MV-4-11 (cell line): ENCODE data around the gene SAMHD1.
A peak's percentile ranks its signal among the peaks of the same experiment; 100 is the strongest.
"Not testable (repeated sequence)": the region's sequence is repeated elsewhere in the genome, so short reads cannot be mapped to it uniquely, and the experiment has no call there.

Experiments
- DNase-seq: peaks from one replicate; lab custom pipeline; 2025; lab: John Stamatoyannopoulos, UW

The SAMHD1 gene

GRCh38 chr20:36916199-36916598 is 35.3 kb downstream of the SAMHD1 start:
- DNase-seq, result no peak

- no peak for DNase-seq
Observed at GRCh38 chr20:36908603-36909002, 42.9 kb downstream of the SAMHD1 start.

DNA sequence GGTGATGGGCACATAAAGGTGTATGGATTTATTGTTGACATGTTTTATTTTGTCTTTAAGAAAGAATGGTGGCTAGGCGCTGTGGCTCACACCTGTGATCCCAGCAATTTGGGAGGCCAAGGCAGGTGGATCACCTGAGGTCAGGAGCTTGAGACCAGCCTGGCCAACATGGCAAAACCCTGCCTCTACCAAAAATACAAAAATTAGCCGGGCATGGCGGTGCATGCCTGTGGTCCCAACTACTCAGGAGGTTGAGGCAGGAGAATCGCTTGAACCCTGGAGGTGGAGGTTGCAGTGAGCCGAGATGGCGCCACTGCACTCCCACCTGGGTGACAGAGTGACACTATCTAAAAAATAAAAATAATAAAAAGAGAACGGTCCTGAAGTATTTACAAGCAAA is 45.4 kb downstream of the SAMHD1 start:
- not testable (repeated sequence) for DNase-seq

GRCh38 chr20:36905566-36905965 is 45.9 kb downstream of the SAMHD1 start:
- DNase-seq, result not testable (repeated sequence)

DNA sequence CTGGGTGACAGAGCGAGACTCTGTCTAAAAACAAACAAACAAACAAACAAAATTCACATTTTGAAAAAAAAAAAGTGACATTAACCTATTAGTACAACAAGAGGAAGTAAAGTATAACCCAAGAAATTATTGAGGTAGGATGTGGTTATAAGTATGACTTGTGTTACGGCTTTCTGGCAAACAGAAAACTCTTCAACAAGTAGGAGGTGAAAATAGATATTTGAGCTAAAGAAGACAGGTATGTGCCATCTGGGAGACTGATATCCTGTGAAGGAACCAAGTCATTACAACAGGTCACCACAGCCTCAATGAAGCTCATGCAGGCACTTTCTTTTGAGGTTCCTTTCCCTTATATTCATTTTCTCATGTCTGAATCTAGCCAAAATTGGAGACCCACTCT is 46.8 kb downstream of the SAMHD1 start:
- no peak for DNase-seq

- DNase-seq, result no peak
Observed at GRCh38 chr20:36895036-36895435, 56.5 kb downstream of the SAMHD1 start.

DNA sequence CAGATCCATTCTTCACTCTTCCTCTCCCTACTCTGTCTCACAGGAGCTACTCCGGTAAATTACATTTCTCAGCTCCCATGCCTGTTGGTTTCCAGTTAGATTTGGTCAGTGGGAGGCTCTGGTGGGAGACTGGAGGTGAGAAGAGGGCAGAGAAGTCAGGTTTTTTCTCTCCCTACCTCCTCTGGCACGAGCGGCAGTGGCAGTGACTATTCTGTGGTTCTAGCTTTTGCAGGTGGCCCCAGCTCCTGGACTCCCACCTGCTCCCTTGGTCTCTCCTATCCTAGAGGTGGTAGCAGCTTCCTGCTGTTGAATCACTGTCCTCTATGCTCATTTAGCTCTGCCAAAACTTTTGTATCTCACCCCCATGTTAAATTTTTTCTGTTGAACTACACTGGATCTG is 57.7 kb downstream of the SAMHD1 start:
- no peak for DNase-seq

DNA sequence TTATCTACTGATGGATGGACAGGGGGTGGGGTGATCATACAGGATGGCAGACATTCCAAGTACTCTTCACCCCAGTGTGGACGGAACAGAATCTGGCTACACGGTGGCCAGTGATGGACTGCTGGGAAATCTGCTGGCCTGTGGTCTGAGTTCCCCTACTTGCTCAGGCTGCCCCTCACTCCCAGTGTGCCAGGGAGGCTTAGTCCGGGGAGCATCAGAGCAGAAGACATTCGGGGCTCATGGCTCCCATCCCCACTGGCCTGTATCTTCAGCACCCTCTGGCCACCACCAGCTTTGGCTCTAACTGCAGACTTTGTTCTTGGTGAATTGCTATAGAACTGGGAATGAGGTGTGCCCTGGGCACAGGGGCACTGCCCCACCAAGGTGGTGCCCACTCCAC is 60.3 kb downstream of the SAMHD1 start:
- no peak for DNase-seq

DNA sequence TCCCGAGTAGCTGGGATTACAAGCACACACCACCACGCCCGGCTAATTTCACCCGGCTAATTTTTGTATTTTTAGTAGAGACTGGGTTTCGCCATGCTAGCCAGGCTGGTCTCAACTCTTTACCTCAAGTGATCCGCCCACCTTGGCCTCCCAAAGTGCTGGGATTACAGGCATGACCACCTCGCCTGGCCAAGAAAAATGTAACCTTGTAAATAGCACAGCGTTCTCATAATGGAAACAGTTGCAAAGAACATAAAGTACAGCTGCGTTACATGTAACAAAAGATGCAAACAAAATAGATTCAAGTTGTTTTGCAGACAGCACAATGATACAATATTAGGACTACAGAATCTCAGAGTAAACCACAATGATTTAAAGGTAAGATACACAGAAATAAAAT is 60.9 kb downstream of the SAMHD1 start:
- no peak for DNase-seq

DNA sequence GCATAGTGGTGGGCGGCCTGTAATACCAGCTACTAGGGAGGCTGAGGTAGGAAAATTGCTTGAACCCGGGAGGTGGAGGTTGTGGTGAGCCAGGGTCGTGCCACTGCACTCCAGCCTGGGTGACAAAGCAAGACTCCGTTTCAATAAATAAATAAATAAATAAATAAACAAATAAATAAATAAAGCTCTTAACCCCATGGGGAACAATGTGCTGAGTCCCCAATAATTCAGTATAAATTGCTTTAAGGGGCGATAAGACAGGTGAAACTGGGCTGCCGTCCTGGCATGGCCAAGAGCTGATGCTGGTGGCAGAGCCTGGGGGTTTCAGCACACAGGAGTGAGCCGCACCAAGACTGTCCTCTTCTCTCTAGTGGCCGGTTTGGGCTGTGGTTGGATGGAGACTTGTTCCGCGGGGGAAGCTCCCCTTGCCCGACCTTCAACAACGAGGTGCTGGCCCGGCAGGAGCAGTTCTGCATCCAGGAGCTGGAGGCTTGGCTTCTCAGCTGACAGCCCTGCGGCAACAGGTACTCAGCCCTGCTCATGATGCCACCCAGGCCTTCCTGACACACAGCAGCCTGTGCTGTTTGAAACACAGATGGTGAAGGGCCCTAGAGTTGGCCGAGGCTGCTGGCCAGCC is 62.5 kb downstream of the SAMHD1 start:
- no peak for DNase-seq

DNA sequence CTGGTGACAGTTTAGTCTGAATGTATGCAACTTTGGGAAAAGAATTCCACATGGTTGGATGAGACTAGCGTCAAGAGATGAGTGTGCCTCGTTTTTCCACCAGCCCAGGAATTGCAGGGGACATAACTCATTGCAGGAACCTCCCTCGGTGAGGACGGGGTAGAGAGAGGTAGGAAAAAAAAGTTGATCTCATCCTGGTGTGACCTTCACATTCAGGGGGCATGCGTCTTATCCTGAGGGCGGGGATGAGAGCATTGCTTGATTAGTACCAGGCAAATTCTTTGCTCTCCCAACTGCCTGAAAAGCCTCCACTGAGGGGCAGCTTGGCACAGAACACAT is 63.8 kb downstream of the SAMHD1 start:
- no peak for DNase-seq

DNA sequence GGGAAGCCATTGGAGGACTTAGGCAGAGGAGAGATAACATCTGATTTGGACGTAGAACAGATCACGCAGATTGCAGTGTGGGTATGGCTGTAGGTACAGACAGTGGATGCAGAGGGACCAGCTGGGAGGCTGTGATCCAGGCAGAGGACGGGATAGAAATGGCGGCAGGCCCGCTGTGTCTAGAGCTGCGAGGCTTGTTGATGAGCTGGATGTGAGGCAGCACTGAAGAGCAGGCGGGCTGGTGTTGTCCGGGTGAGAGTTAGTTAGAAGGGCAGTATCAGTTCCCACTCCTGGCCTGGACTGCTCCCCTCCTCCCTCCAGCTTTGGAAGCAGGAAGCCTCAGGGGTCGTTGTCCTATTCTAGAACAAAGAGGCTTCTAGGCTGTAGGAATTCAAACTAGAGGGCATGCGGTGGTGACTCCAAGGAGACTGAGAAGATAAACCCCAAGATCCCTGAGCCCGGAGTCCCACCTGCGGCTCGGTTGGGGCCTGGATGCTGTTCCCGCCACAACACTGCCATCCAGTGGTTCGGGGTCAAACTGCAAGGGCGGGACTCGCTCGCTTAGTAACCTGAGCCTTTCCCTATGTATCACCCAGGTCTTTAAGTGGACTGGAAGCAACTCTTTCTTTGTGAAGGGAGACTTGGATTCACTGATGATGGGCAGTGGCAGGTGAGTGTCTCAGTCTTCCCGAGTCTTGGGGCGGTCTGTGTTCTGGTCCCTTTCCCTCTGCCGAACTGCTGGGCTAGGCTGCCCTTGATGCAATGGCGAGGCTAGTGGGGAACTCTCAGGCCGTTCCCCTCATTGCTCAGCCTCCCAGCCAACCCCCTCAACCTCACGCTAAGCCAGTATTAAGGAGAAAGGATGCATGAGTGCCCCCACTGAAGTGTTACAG is 64.4 kb downstream of the SAMHD1 start:
- DNase-seq, result peak; percentile 82

DNA sequence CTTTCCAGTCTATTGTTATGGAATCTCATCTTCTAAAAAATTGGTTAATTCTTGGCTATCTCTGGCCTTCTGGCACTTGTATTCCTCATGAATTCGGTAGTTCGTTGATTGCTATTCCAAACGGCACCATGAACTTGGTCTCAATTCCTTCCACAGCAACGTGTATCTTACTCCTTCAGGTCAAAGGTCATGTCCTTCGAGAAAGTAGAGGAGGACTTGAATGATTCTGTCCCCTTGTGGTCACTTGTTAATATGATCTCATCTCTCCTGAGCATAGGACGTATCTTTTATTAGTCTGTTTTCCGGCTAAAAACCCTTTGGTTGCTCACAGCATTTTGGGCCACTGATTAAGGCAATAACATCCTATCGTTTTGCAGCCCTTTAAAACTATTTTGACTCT is 66.2 kb downstream of the SAMHD1 start:
- no peak for DNase-seq

- DNase-seq, result peak; percentile 74
Observed at GRCh38 chr20:36883977-36884535, 67.5 kb downstream of the SAMHD1 start.

DNA sequence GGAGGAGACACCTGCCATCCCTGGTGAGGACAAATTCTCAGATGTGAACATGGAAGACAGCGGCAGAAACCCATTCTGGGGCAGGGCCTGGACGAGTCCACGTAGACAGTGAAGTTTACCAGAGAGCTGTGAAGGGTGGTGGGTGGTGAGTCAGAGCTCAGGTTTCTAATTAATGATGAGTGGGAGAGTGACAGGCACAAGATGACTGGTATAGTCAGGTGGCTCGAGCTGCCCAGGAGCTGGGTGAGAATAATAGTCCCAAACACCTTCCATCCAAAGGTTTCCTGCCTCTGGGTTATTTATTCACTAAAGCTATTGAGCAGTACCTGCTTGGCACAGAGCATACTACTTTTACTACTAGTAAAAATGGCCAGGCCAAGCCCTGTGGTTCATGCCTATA is 69.6 kb downstream of the SAMHD1 start:
- no peak for DNase-seq

- DNase-seq, result no peak
Observed at GRCh38 chr20:36881331-36881730, 70.2 kb downstream of the SAMHD1 start.

DNA sequence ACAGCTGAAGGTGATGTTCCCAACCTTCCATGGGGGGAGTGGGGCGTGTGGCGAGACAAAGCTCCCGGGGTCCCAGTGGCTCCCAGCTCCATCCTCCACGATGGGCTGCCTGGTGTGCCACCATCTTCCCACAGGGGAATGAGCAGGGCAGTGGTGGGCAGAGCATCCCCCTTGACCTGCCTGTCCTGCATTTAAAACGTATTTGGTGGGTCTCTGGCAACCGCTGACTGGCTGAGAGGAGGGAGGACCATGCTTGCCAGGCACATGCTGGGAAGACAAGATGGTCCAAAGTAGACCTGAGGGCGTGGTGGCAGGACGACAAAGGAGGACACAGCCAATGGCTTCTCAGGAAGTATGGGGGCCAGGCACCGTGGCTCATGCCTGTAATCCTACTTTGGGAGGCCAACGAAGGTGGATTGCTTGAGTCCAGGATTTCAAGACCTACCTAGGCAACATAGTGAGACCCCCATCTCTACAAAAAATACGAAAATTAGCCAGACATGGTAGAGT is 70.7 kb downstream of the SAMHD1 start:
- DNase-seq, result no peak

DNA sequence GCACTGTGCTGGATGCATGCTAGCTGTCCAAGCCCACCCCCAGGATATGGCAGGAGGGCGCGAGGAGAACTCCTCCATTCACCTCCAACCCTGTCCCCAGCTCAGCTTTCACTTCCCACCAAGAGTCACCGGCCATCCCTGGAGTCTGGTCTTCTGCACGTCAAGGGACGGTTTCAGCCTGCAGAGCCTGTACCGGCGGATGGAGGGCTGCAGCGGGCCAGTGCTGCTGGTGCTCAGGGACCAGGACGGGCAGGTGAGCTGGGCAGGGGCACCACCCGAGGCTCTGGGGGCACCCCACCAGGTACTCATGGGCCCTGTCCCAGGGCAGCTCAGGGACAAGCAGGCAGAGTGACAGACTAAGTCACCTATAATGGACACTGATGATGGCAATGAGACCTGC is 72.6 kb downstream of the SAMHD1 start:
- DNase-seq, result no peak

DNA sequence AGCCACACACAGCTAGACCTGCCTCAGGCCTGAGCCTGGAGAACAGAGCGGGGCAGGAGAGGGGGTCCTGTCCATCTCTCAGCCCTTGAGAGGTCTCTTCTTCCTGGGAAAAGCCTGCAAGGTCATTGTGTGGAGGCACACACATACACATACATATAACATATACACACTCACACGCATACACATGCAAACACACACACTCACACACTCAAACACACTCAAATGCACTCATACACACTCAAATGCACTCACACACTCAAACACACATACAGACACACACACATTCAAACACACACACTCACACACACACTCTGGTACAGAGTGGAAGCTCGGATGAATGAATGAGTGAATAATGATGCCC is 75.1 kb downstream of the SAMHD1 start:
- no peak for DNase-seq

DNA sequence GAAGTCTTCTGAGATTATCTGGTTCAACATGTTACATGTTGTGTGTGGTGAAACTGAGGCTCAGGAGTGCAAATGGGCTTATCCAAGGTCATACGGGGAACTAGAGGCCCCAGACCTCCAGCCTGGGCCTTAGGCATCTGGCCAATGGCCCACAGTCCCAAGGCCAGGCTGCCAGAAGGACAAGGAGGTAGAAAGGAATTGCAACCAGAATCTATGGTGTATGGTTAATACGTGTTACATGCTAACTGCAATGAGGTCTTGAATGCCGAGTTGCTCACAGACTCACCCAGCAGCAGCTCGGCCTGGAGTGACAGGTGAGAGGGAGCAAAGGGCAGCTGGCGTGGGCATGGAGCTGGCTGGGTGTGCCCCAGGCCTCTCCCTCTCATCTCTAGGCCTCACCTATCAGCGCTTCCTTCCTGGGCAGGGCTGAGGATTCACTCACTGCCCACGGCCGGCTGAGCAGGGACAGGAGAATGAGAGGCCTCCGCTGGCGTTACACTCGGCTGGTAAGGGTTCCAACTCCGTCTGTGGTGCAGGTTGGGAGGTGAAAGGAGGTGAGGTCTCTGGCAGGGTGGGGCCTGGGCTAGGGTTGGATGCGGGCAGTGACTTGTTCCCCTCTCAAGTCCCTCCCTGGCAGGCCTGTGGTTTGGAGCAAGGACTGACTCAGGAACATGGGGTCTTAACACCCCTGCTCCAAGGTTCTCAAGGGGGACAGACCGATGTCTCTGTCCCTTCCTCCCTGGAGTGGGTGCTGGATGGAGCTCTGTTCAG is 75.6 kb downstream of the SAMHD1 start, which contains the start of gene TLDC2:
TSS of gene TLDC2 (plus strand) at position 437 of the 771 bp plus-strand sequence. CDS start at position 474, 37 bp downstream.
- DNase-seq, result no peak

GRCh38 chr20:36875093-36875492 is 76.4 kb downstream of the SAMHD1 start:
- DNase-seq, result not testable (repeated sequence)

DNA sequence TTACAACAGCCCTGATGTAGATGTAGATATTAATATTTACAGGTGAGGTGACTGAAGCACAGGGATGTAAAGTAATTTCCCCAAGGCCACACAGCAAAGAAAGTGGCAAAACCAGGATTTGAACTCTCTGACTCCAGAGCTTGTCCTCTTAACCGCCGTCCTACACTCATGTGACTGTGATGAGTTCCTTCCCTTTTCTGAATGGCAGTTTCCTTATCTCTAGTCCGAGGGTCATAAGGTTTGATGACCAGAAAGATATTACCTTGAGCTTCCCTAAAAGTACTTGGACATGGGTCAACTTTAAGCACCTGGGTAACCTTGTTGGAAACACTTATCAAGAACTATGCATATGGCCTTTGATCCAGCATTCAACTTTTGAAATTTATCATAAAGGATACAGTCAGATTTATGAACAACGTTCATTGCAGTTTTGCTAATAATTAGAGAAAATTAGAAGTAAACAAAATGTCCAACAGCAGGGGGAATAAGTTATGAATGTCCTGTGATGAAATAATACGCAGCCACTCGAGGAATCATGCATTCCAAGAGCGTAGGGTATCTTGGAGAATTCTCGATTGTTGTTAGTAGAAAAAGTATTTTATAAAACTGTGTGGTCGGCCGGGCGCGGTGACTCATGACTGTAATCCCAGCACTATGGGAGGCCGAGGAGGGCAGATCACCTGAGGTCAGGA is 77.9 kb downstream of the SAMHD1 start:
- DNase-seq, result peak; percentile 24
